ENCODE results near the gene AMELY. TPM values are rescaled to one million over a fixed set of nuclear protein-coding genes. Genes with fewer than 3 reads are reported as not detected.

AMELY gene
- total RNA-seq, 2 experiments from 2014 or later: not detected

GRCh38 chrY:6929237-6929636 lies 17.7 kb upstream of the AMELY start:
- Mint-ChIP-seq H3K4me1 (ENCODE audit: low read depth) (no peaks in the 10 kb centered on the region), H3K9me3 (no peaks in the 10 kb centered on the region), H3K4me3 (no peak overlapping the region), H3K36me3 (ENCODE audit: low read depth) (no peaks in the 10 kb centered on the region), H3K27ac (no peak overlapping the region), H3K27me3 (no peaks in the 10 kb centered on the region)
- ATAC-seq (ENCODE audit: poor library complexity) (no peak), DNase-seq (no peak)
- Histone ChIP-seq H3K4me3 (ENCODE audit: low read length) (no peak overlapping the region), H3K9me3 (ENCODE audit: control insufficient read depth in 1 of 2, insufficient read depth in 1 of 2, low read length in 2 of 2) (no peaks in the 10 kb centered on the region), H3K27me3 (ENCODE audit: control insufficient read depth in 1 of 2, insufficient read depth in 2 of 2, low read length in 2 of 2) (no peaks in the 10 kb centered on the region), H3K36me3 (ENCODE audit: insufficient read depth, low read length) (no peaks in the 10 kb centered on the region), H3K4me1 (ENCODE audit: insufficient read depth, low read length) (no peaks in the 10 kb centered on the region), H3K27ac (ENCODE audit: low read depth in 1 of 2, low read length in 2 of 2) (no peak overlapping the region)
- intact Hi-C loops (cut with DNase I, micrococcal nuclease): no loop called here
- CTCF ChIA-PET: no interaction called here
- POLR2A ChIA-PET: no interaction called here
- TF ChIP-seq CTCF (IDR thresholded peaks at IDR 0.05): no peak

- intact Hi-C loops (cut with DNase I, micrococcal nuclease): no loop called here
- H3K4me1 ChIP-seq (ENCODE audit: insufficient read depth, low read length): no peaks in the 10 kb centered on the region
- Mint-ChIP-seq H3K27me3 (no peaks in the 10 kb centered on the region), H3K9me3 (no peaks in the 10 kb centered on the region), H3K4me1 (ENCODE audit: low read depth) (no peaks in the 10 kb centered on the region), H3K36me3 (ENCODE audit: low read depth) (no peaks in the 10 kb centered on the region), H3K4me3 (no peak overlapping the region), H3K27ac (no peak overlapping the region)
- no peak overlapping the region for H3K27ac ChIP-seq (ENCODE audit: low read depth in 1 of 2, low read length in 2 of 2)
- no peak for TF ChIP-seq CTCF (IDR thresholded peaks at IDR 0.05)
- no peaks in the 10 kb centered on the region for H3K36me3 ChIP-seq (ENCODE audit: insufficient read depth, low read length)
- no peak for DNase-seq
- POLR2A ChIA-PET: no interaction called here
- no peaks in the 10 kb centered on the region for H3K9me3 ChIP-seq (ENCODE audit: control insufficient read depth in 1 of 2, insufficient read depth in 1 of 2, low read length in 2 of 2)
- no peak overlapping the region for H3K4me3 ChIP-seq (ENCODE audit: low read length)
- CTCF ChIA-PET: no interaction called here
- no peak for ATAC-seq (ENCODE audit: poor library complexity)
- H3K27me3 ChIP-seq (ENCODE audit: control insufficient read depth in 1 of 2, insufficient read depth in 2 of 2, low read length in 2 of 2): no peaks in the 10 kb centered on the region
Observed at GRCh38 chrY:6928265-6928664, 16.7 kb upstream of the AMELY start.

- ATAC-seq (ENCODE audit: poor library complexity) (no peak), DNase-seq (no peak)
- CTCF ChIA-PET: no interaction called here
- no peak for TF ChIP-seq CTCF (IDR thresholded peaks at IDR 0.05)
- H3K4me3 Mint-ChIP-seq: no peak overlapping the region
- no peaks in the 10 kb centered on the region for H3K27me3 Mint-ChIP-seq
- Histone ChIP-seq H3K4me3 (ENCODE audit: low read length) (no peak overlapping the region), H3K27ac (ENCODE audit: low read depth in 1 of 2, low read length in 2 of 2) (no peak overlapping the region), H3K27me3 (ENCODE audit: control insufficient read depth in 1 of 2, insufficient read depth in 2 of 2, low read length in 2 of 2) (no peaks in the 10 kb centered on the region), H3K36me3 (ENCODE audit: insufficient read depth, low read length) (no peaks in the 10 kb centered on the region), H3K4me1 (ENCODE audit: insufficient read depth, low read length) (no peaks in the 10 kb centered on the region), H3K9me3 (ENCODE audit: control insufficient read depth in 1 of 2, insufficient read depth in 1 of 2, low read length in 2 of 2) (no peaks in the 10 kb centered on the region)
- H3K4me1 Mint-ChIP-seq (ENCODE audit: low read depth): no peaks in the 10 kb centered on the region
- no peaks in the 10 kb centered on the region for H3K9me3 Mint-ChIP-seq
- H3K36me3 Mint-ChIP-seq (ENCODE audit: low read depth): no peaks in the 10 kb centered on the region
- intact Hi-C loops (cut with DNase I, micrococcal nuclease): no loop called here
- POLR2A ChIA-PET: no interaction called here
- H3K27ac Mint-ChIP-seq: no peak overlapping the region
Observed at GRCh38 chrY:6921061-6921460, 9.5 kb upstream of the AMELY start.

Data from CD4-positive, alpha-beta T cell (primary cell).